Measurements from ENCODE around the gene SCO2. TPM values are rescaled to one million over a fixed set of nuclear protein-coding genes. Genes with fewer than 3 reads are reported as not detected.

SCO2 gene, protein sequence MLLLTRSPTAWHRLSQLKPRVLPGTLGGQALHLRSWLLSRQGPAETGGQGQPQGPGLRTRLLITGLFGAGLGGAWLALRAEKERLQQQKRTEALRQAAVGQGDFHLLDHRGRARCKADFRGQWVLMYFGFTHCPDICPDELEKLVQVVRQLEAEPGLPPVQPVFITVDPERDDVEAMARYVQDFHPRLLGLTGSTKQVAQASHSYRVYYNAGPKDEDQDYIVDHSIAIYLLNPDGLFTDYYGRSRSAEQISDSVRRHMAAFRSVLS
- 1.9 to 4.3 TPM (median 2.4 TPM) in 3 replicates for polyA plus RNA-seq
- not detected for polyA plus RNA-seq (2011; ENCODE audit: low read depth)
- polyA plus RNA-seq (2011; cell fraction: cytosol; rRNA removed), result 2.5 and 2.6 TPM in 2 replicates
- 3.5 and 7.0 TPM in 2 replicates for polyA plus RNA-seq (2011; cell fraction: nucleus; rRNA removed)
- polyA plus RNA-seq (2012; ENCODE audit: low replicate concordance), result 2.2 and 5.1 TPM in 2 replicates
- 1.4 to 2.1 TPM (median 1.5 TPM) in 3 replicates for polyA minus RNA-seq
- 9.8 TPM for polyA minus RNA-seq (2011; cell fraction: cytosol; rRNA and poly(A)+ RNA removed)
- polyA minus RNA-seq (2011; cell fraction: nucleus; rRNA and poly(A)+ RNA removed), result 1.3 and 1.9 TPM in 2 replicates

DNA sequence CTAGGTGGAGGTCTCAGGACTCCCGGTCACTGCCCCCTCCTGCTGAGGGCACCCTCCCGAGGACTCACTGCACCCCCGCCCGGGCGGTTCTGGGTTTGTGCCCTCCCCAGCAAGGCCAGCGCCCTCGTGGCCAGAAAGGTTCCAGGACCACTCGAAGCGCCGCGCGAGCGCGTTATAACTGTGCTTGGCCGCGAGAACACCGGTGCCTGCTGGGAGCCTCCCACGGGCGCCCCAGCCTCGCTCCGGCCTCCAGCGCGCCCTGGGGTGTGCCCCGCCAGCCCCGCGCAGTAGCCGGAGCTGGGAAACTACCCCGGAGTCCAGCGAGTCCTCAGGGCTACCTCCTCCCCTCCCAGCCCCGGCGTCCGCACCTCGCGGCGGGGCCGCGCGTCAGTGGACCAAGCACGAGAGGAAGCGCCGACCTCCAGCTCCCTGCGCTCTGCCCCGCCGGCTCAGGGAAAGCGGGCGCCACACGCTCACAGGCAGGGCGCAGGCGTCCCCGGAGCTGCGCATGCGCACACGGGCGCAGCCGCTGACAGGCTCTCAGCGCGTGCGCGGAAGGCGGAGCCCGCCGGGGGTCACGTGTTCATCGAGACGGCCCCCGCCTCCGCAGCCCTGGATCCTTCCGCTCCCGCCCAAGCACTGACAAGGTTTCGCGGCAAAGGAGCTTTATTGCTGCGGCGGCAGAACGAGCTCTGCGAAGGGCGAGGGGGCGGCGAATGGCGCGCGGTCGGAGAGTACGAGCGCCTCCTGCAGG lies at the start of gene SCO2:
Gene SCO2, minus strand, starts transcription at position 495 of the 754 bp plus-strand sequence. CDS start 1,187 bp downstream, outside the sequence.
- no peak for TF ChIP-seq EZH2 (IDR thresholded peaks at IDR 0.05; ENCODE audit: low read length)
- TF ChIP-seq, protein P1, sequence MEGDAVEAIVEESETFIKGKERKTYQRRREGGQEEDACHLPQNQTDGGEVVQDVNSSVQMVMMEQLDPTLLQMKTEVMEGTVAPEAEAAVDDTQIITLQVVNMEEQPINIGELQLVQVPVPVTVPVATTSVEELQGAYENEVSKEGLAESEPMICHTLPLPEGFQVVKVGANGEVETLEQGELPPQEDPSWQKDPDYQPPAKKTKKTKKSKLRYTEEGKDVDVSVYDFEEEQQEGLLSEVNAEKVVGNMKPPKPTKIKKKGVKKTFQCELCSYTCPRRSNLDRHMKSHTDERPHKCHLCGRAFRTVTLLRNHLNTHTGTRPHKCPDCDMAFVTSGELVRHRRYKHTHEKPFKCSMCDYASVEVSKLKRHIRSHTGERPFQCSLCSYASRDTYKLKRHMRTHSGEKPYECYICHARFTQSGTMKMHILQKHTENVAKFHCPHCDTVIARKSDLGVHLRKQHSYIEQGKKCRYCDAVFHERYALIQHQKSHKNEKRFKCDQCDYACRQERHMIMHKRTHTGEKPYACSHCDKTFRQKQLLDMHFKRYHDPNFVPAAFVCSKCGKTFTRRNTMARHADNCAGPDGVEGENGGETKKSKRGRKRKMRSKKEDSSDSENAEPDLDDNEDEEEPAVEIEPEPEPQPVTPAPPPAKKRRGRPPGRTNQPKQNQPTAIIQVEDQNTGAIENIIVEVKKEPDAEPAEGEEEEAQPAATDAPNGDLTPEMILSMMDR (optimal IDR thresholded peaks at IDR 0.05 in 1 of 3, IDR thresholded peaks at IDR 0.05 in 1 of 3, conservative IDR thresholded peaks at IDR 0.05 in 1 of 3; ENCODE audit: extremely low read depth in 1 of 3, insufficient read depth in 2 of 3, low read length in 3 of 3), result peak in 2 of 3 experiments; percentile 53 to 57
- peak within 1 kb of the TSS; percentile 72 to 81 (median 79) for H3K4me3 ChIP-seq (ENCODE audit: control insufficient read depth in 2 of 3, extremely low read depth in 1 of 3, insufficient read depth in 2 of 3, low read depth in 1 of 3, low read length in 3 of 3)
- H3K27ac ChIP-seq (ENCODE audit: control insufficient read depth, insufficient read depth, low read length), result peak within 1 kb of the TSS; percentile 70
- no peaks in the 10 kb centered on the region for H3K9me3 ChIP-seq (ENCODE audit: control insufficient read depth, low read depth, low read length)
- H3K4me2 ChIP-seq (ENCODE audit: control insufficient read depth, extremely low read depth, insufficient read depth, low read depth, low read length), result peak within 1 kb of the TSS; percentile 69
- H3K4me1 ChIP-seq (ENCODE audit: control insufficient read depth, extremely low read depth, insufficient read depth, low read length), result peaks cover 16% of the 10 kb centered on the region
- no peaks in the 10 kb centered on the region for H3K9me1 ChIP-seq (ENCODE audit: control insufficient read depth, extremely low read depth, insufficient read depth, low read length)
- H4K20me1 ChIP-seq (ENCODE audit: control insufficient read depth, extremely low read depth, insufficient read depth, low read length), result no peaks in the 10 kb centered on the region
- H3K36me3 ChIP-seq (ENCODE audit: control insufficient read depth in 2 of 2, extremely low read depth in 1 of 2, insufficient read depth in 2 of 2, low read length in 2 of 2), result peaks cover 17 to 29% of the 10 kb centered on the region in 2 experiments
- H2AFZ ChIP-seq (ENCODE audit: control insufficient read depth, low read length), result peak within 1 kb of the TSS; percentile 37
- peak within 1 kb of the TSS; percentile 85 for H3K9ac ChIP-seq (ENCODE audit: control insufficient read depth, extremely low read depth, insufficient read depth, low read length)
- peak; percentile 76 for DNase-seq (ENCODE audit: low read depth, low spot score)
- no peak for FAIRE-seq
- dilution Hi-C loops (cut with MboI; ENCODE audit: extremely low pct_ligation_motif_present, low sequenced_read_pairs), result no loop called here
- peaks cover 6% of the 10 kb centered on the region for H3K27me3 ChIP-seq (ENCODE audit: control insufficient read depth, extremely low read depth, insufficient read depth, low read length)
- peaks cover 24% of the 10 kb centered on the region for H3K79me2 ChIP-seq (ENCODE audit: control insufficient read depth, insufficient read depth, low read length)

DNA sequence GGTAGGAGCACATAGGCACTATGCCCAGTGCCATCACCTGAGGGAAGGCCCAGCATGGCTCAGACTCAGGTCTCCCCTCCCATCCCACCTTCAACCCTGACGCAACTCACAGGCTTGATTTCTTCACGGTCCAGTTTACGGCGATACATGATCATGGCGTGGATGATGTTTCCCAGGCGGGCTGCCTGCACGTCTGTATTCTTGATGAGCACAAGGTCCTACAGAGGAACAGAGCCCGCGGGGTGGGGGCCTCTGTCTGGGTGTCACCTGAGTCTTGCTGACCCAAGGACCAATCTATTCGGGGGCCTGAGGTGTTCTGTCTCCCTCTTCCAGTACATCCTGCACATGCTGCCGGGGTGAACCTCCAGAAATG lies 49.0 kb upstream of the SCO2 start:
- no peaks in the 10 kb centered on the region for H3K79me2 ChIP-seq (ENCODE audit: control insufficient read depth, insufficient read depth, low read length)
- H2AFZ ChIP-seq (ENCODE audit: control insufficient read depth, low read length), result no peak overlapping the region
- FAIRE-seq (no peak), DNase-seq (ENCODE audit: low read depth, low spot score) (no peak)
- H3K27me3 ChIP-seq (ENCODE audit: control insufficient read depth, extremely low read depth, insufficient read depth, low read length), result no peaks in the 10 kb centered on the region
- no peaks in the 10 kb centered on the region for H4K20me1 ChIP-seq (ENCODE audit: control insufficient read depth, extremely low read depth, insufficient read depth, low read length)
- no peak overlapping the region for H3K9ac ChIP-seq (ENCODE audit: control insufficient read depth, extremely low read depth, insufficient read depth, low read length)
- H3K4me2 ChIP-seq (ENCODE audit: control insufficient read depth, extremely low read depth, insufficient read depth, low read depth, low read length), result no peak overlapping the region
- no peak overlapping the region for H3K27ac ChIP-seq (ENCODE audit: control insufficient read depth, insufficient read depth, low read length)
- dilution Hi-C loops (cut with MboI; ENCODE audit: extremely low pct_ligation_motif_present, low sequenced_read_pairs), result no loop called here
- no peaks in the 10 kb centered on the region for H3K4me1 ChIP-seq (ENCODE audit: control insufficient read depth, extremely low read depth, insufficient read depth, low read length)
- H3K9me3 ChIP-seq (ENCODE audit: control insufficient read depth, low read depth, low read length), result no peaks in the 10 kb centered on the region
- H3K36me3 ChIP-seq (ENCODE audit: control insufficient read depth in 2 of 2, extremely low read depth in 1 of 2, insufficient read depth in 2 of 2, low read length in 2 of 2), result peaks cover 17 to 27% of the 10 kb centered on the region in 2 experiments
- H3K9me1 ChIP-seq (ENCODE audit: control insufficient read depth, extremely low read depth, insufficient read depth, low read length), result no peaks in the 10 kb centered on the region
- no peak overlapping the region for H3K4me3 ChIP-seq (ENCODE audit: control insufficient read depth in 2 of 3, extremely low read depth in 1 of 3, insufficient read depth in 2 of 3, low read depth in 1 of 3, low read length in 3 of 3)
- TF ChIP-seq, protein P1 (optimal IDR thresholded peaks at IDR 0.05 in 1 of 3, IDR thresholded peaks at IDR 0.05 in 1 of 3, conservative IDR thresholded peaks at IDR 0.05 in 1 of 3; ENCODE audit: extremely low read depth in 1 of 3, insufficient read depth in 2 of 3, low read length in 3 of 3), result no peak
- no peak for TF ChIP-seq EZH2 (IDR thresholded peaks at IDR 0.05; ENCODE audit: low read length)
